Measurements from ENCODE around the gene LGALS13.

DNA sequence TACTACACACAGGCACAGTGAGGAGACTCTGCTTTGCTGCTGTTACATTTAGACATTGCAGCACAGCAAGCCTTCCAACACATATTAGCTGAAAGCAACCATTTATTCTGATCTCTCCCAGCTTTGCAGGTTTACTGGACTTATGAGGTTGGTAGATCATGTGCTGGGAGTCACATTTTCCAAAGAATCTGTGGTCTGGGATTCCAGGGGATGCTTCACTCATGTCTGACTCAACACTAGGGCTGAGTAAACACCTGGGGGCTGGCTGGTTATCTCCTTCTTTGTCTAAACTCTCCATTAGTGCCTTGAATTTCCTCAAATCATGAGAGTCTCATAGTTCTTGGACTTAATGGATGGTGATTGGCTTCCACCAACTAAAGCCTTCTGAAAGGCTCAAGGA lies 5.4 kb upstream of the LGALS13 start:
- TF ChIP-seq CTCF (IDR thresholded peaks at IDR 0.05; ENCODE audit: insufficient read depth, low read length, poor library complexity, severe bottlenecking) (no peak), EZH2phosphoT487 (conservative IDR thresholded peaks at IDR 0.05; ENCODE audit: low read length) (no peak)

Measured in SU-DHL-6 (cell line).